ENCODE data around the gene ZNF469. TPM values are rescaled to one million over a fixed set of nuclear protein-coding genes. Genes with fewer than 3 reads are reported as not detected.

ZNF469 gene
- polyA plus RNA-seq, 1 donor from 2014 or later, result not detected

DNA sequence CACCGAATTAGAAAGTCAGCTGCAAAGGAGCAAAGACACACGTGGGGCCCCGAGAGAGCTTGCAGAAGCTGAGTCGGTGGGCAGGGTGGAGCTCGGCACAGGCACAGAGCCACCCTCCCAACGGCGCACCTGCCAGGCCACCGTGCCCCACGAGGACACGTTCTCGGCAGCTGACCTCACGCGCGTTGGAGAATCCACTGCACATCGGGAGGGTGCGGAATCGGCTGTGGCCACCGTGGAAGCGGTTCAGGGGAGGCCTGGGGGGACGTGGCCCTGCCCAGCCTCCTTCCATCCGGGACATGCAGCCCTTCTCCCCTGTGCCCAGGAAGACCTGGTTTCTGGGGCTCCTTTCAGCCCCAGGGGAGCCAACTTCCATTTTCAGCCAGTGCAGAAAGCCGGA, 49.4 kb downstream of the ZNF469 start:
- Histone ChIP-seq H2AFZ (ENCODE audit: low read depth, low read length) (no peak overlapping the region), H3K36me3 (ENCODE audit: insufficient read depth, low read length) (no peaks in the 10 kb centered on the region), H3K4me3 (ENCODE audit: low read length) (no peak overlapping the region), H3K27ac (ENCODE audit: low read length) (no peak overlapping the region), H3K9me3 (ENCODE audit: low read length) (no peaks in the 10 kb centered on the region), H4K20me1 (ENCODE audit: insufficient read depth) (no peaks in the 10 kb centered on the region), H3K9ac (ENCODE audit: low read length) (no peak overlapping the region), H3K9me2 (ENCODE audit: insufficient read depth, low read length) (no peaks in the 10 kb centered on the region), H3K27me3 (ENCODE audit: insufficient read depth, low read depth, low read length) (peaks cover 28% of the 10 kb centered on the region), H3F3A (ENCODE audit: insufficient read depth, low read length, poor library complexity, severe bottlenecking) (no peaks in the 10 kb centered on the region), H3K79me2 (replicated peaks; ENCODE audit: insufficient read depth, low read length) (no peaks in the 10 kb centered on the region), H3K4me2 (ENCODE audit: low read length) (no peak overlapping the region)
- no peak for TF ChIP-seq MXI1 (conservative IDR thresholded peaks at IDR 0.05; ENCODE audit: poor library complexity, severe bottlenecking)
- no peak for TF ChIP-seq CTCF (IDR thresholded peaks at IDR 0.05; ENCODE audit: poor library complexity, severe bottlenecking)
- TF ChIP-seq REST (IDR thresholded peaks at IDR 0.05; ENCODE audit: borderline replicate concordance), result no peak
- no peak for TF ChIP-seq EP300 (conservative IDR thresholded peaks at IDR 0.05; ENCODE audit: poor library complexity, severe bottlenecking)
- no peak for TF ChIP-seq RAD21 (conservative IDR thresholded peaks at IDR 0.05)
- TF ChIP-seq TAF1 (IDR thresholded peaks at IDR 0.05; ENCODE audit: low read depth), result no peak
- no peak for TF ChIP-seq EZH2 (IDR thresholded peaks at IDR 0.05; ENCODE audit: borderline replicate concordance, insufficient read depth, low read length, poor library complexity, severe bottlenecking)
- TF ChIP-seq SMC3 (conservative IDR thresholded peaks at IDR 0.05; ENCODE audit: poor library complexity), result no peak
- no peak for TF ChIP-seq POLR2AphosphoS5 (IDR thresholded peaks at IDR 0.05)

Other genes starting within 250 kb of the ZNF469 start
- gene ZFPM1, start 70.3 kb downstream of the ZNF469 start, polyA plus RNA-seq, result 0.41 and 0.60 TPM in 2 replicates
- 12.8 and 17.5 TPM in 2 replicates for gene ZC3H18, start 187.4 kb downstream of the ZNF469 start, polyA plus RNA-seq

All from neural cell (in vitro differentiated cells).